GM18951 (cell line): ENCODE data around the gene GPRASP2.
"Not testable (repeated sequence)": the region's sequence is repeated elsewhere in the genome, so short reads cannot be mapped to it uniquely, and the experiment has no call there.

Experiments
- POLR2A ChIP-seq: IDR thresholded peaks from 4 replicates; pipeline ENCODE4 v1.6.1; 2011; ENCODE audit warnings: mild to moderate bottlenecking; ENCODE audit not compliant: insufficient read length, insufficient read depth; ENCODE audit errors: extremely low read depth
- in situ Hi-C: fragments of 300-500 bp; cut with MboI; formaldehyde crosslinking; loops from one replicate; pipeline ENCODE4 v1.12.0; 2022; ENCODE audit warnings: low sequenced_read_pairs, mixed read lengths, inconsistent platforms; ENCODE audit not compliant: unreplicated experiment

GPRASP2 gene

GRCh38 chrX:102715967-102716366 is 3.7 kb downstream of the GPRASP2 start:
- no peak for TF ChIP-seq POLR2A
- in situ Hi-C loops: no loop called here

- in situ Hi-C loops: no loop called here
- TF ChIP-seq POLR2A: peak; percentile 31
These were observed 8.3 kb downstream of the GPRASP2 start, which contains the start of gene GPRASP3 for GRCh38 chrX:102720237-102721168. Gene GPRASP3 (plus strand): TSS chrX:102720743. CDS start chrX:102748996, 28,253 bp downstream.

GRCh38 chrX:102721169-102721506 is 8.9 kb downstream of the GPRASP2 start:
- in situ Hi-C loops: not testable (repeated sequence)

GRCh38 chrX:102723456-102723855 is 11.2 kb downstream of the GPRASP2 start:
- in situ Hi-C loops: no loop called here
- TF ChIP-seq POLR2A: no peak

- no peak for TF ChIP-seq POLR2A
- in situ Hi-C loops: no loop called here
These were observed 15.5 kb downstream of the GPRASP2 start for GRCh38 chrX:102727761-102728160.

- in situ Hi-C loops: no loop called here
- TF ChIP-seq POLR2A: no peak
These were observed 16.4 kb downstream of the GPRASP2 start for GRCh38 chrX:102728646-102729045.

GRCh38 chrX:102739657-102740056 is 27.4 kb downstream of the GPRASP2 start:
- no peak for TF ChIP-seq POLR2A
- in situ Hi-C loops: no loop called here

- in situ Hi-C loops: no loop called here
- TF ChIP-seq POLR2A: no peak
These were observed 32.1 kb downstream of the GPRASP2 start for GRCh38 chrX:102744307-102744706.

- in situ Hi-C loops: no loop called here
- TF ChIP-seq POLR2A: no peak
These were observed 33.2 kb downstream of the GPRASP2 start for GRCh38 chrX:102745513-102745856.

- TF ChIP-seq POLR2A: no peak
- in situ Hi-C loops: no loop called here
These were observed 33.8 kb downstream of the GPRASP2 start for GRCh38 chrX:102745857-102746584.

- TF ChIP-seq POLR2A: no peak
- in situ Hi-C loops: no loop called here
These were observed 53.0 kb downstream of the GPRASP2 start for GRCh38 chrX:102765217-102765616.

GRCh38 chrX:102765809-102766208 is 53.6 kb downstream of the GPRASP2 start:
- no peak for TF ChIP-seq POLR2A
- in situ Hi-C loops: no loop called here

- in situ Hi-C loops: no loop called here
These were observed 55.0 kb downstream of the GPRASP2 start for GRCh38 chrX:102767287-102767686.

More at GRCh38 chrX:102767287-102767686, 55.0 kb downstream of the GPRASP2 start:
- TF ChIP-seq POLR2A: no peak
